ENCODE results near the gene ZEB2. TPM values are rescaled to one million over a fixed set of nuclear protein-coding genes. Genes with fewer than 3 reads are reported as not detected.

Gene ZEB2
- total RNA-seq, 4 donors from 2014 or later: 21.7 to 52.1 (median 37.9) TPM

- H3K36me3 ChIP-seq: no peaks in the 10 kb centered on the region
- H3K4me3 ChIP-seq (replicated peaks in 1 of 3): no peak overlapping the region
- no peak for TF ChIP-seq POLR2A (IDR thresholded peaks at IDR 0.05)
- no peak for TF ChIP-seq CTCF (IDR thresholded peaks at IDR 0.05)
- intact Hi-C loops (cut with DNase I): no loop called here
- no peak for DNase-seq
- no peaks in the 10 kb centered on the region for H3K9me3 ChIP-seq
- H3K27ac ChIP-seq: no peak overlapping the region
- no peaks in the 10 kb centered on the region for H3K4me1 ChIP-seq
- no peaks in the 10 kb centered on the region for H3K27me3 ChIP-seq
- WGBS, 2 donors: 84 to 85% methylated on average over 2 of the region's 2 CpGs
Observed at GRCh38 chr2:144471305-144472045, 48.4 kb downstream of the ZEB2 start.

DNA sequence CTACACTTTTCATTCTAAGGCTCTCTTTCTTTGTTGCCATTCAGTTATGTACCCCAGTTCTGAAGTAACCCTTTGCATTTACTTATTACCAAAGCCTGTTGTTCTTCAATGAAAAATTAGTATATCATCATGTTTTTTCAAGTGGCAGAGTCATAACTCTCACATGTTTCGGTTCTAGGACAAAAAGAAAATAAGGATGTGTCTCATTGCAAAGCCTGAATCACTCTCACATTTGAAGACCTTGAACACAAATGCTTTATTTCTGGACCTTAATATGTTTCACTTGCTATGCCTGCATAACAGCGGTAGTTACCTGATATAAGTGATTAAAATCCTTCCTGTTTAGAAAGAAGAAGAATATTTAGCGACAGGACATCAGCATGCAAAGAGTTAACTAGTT lies 49.1 kb downstream of the ZEB2 start:
- TF ChIP-seq CTCF (IDR thresholded peaks at IDR 0.05) (no peak), POLR2A (IDR thresholded peaks at IDR 0.05) (no peak)
- Histone ChIP-seq H3K27ac (no peak overlapping the region), H3K4me1 (no peaks in the 10 kb centered on the region), H3K4me3 (replicated peaks in 1 of 3) (no peak overlapping the region), H3K9me3 (no peaks in the 10 kb centered on the region), H3K36me3 (no peaks in the 10 kb centered on the region), H3K27me3 (no peaks in the 10 kb centered on the region)
- no peak for DNase-seq
- WGBS, 2 donors: 82 to 83% methylated on average over 3 of the region's 3 CpGs
- intact Hi-C loops (cut with DNase I): no loop called here

DNA sequence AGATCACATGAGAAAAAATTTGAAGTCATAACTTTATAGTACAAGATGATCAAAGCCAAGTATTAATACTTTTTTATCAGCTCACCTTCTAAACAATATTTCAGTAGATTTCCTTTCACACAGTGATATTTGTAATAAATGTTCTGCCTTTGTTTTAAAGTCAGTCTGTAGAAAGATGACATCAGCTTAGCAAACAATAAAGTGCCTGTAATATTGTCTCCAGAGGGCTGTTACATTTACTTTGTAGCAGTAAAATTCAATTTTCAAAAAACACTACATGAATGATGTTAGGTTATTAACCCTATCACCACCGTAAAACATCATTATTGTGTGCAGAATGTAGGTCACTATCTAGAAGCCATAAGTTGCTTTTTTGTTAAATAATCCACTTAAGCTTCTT lies 49.6 kb downstream of the ZEB2 start:
- H3K27ac ChIP-seq: no peak overlapping the region
- no peaks in the 10 kb centered on the region for H3K9me3 ChIP-seq
- no peaks in the 10 kb centered on the region for H3K36me3 ChIP-seq
- TF ChIP-seq POLR2A (IDR thresholded peaks at IDR 0.05) (no peak), CTCF (IDR thresholded peaks at IDR 0.05) (no peak)
- H3K27me3 ChIP-seq: no peaks in the 10 kb centered on the region
- H3K4me3 ChIP-seq (replicated peaks in 1 of 3): no peak overlapping the region
- WGBS, 2 donors: 75 to 84% methylated on average over 1 of the region's 1 CpG
- no peak for DNase-seq
- intact Hi-C loops (cut with DNase I): no loop called here
- H3K4me1 ChIP-seq: no peaks in the 10 kb centered on the region

- H3K4me1 ChIP-seq: no peaks in the 10 kb centered on the region
- no peaks in the 10 kb centered on the region for H3K27me3 ChIP-seq
- intact Hi-C loops (cut with DNase I): no loop called here
- no peak overlapping the region for H3K27ac ChIP-seq
- TF ChIP-seq POLR2A (IDR thresholded peaks at IDR 0.05): no peak
- no peak for TF ChIP-seq CTCF (IDR thresholded peaks at IDR 0.05)
- H3K4me3 ChIP-seq (replicated peaks in 1 of 3): no peak overlapping the region
- no peaks in the 10 kb centered on the region for H3K9me3 ChIP-seq
- DNase-seq: no peak
- WGBS, 2 donors: 77 to 78% methylated on average over 2 of the region's 2 CpGs
- H3K36me3 ChIP-seq: no peaks in the 10 kb centered on the region
Observed at GRCh38 chr2:144469798-144470197, 50.1 kb downstream of the ZEB2 start.

- Histone ChIP-seq H3K27ac (no peak overlapping the region), H3K36me3 (no peaks in the 10 kb centered on the region), H3K4me1 (no peaks in the 10 kb centered on the region), H3K27me3 (no peaks in the 10 kb centered on the region), H3K9me3 (no peaks in the 10 kb centered on the region), H3K4me3 (replicated peaks in 1 of 3) (no peak overlapping the region)
- intact Hi-C loops (cut with DNase I): no loop called here
- DNase-seq: no peak
- WGBS, 2 donors: 72 to 77% methylated on average over 4 of the region's 4 CpGs
- TF ChIP-seq CTCF (IDR thresholded peaks at IDR 0.05): no peak
- no peak for TF ChIP-seq POLR2A (IDR thresholded peaks at IDR 0.05)
Observed at GRCh38 chr2:144468823-144469595, 50.9 kb downstream of the ZEB2 start.

All from thyroid gland (tissue), 4 donors.